Spleen (tissue), 7 donors: ENCODE measurements around the gene PTCD3.

Source experiments
- POLR2AphosphoS5 ChIP-seq, 3 donors: sonication (generic); formaldehyde crosslinking; IDR thresholded peaks; one replicate each; pipeline ENCODE4 v1.5.1; 2017; ENCODE audit warnings: antibody characterized with exemption in 3 of 3
- TF ChIP-seq, protein P1 (sequence below), 11 experiments: fragments of 200-600 bp in 7 of 11; fragments of 450-650 bp in 4 of 11; sonication (generic) in 4 of 11; IDR thresholded peaks in 8 of 11; conservative IDR thresholded peaks in 3 of 11; 1 replicate in 7 of 11; 2 replicates in 4 of 11; pipeline versions ENCODE4 v1.4.0 to v1.8.0; 2016 to 2021; ENCODE audit warnings: antibody characterized with exemption in 11 of 11, inconsistent platforms in 4 of 11, mild to moderate bottlenecking in 1 of 11
- donor health status: DM: no; HTN: no; CAD: no; lungs with moderate emphysema.
- donor health status: DM: no; HTN: no; CAD: no.
- donor health status: DM: no; HTN: no; CAD: no.

DNA sequence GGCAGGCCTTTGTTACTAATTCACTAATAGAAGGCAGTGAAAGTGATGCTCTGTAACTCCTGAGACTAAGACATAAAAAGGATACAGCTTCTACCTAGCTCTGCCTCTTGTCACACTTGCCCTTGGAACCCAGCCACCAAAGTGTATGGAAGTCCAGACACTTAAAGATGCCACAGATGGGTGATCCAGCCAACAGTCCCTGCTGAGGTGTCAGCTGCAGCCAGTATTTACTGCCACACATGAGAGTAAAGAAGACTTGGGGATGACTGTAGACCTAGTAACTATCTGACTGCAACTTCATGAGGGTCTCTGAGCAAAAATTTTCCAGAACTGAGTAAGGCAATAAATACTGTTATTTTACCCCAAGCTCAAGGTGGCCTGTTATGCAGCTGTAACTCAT, 80.4 kb downstream of the PTCD3 start:
- TF ChIP-seq POLR2AphosphoS5 (IDR thresholded peaks at IDR 0.05): no peak
- TF ChIP-seq, protein P1, sequence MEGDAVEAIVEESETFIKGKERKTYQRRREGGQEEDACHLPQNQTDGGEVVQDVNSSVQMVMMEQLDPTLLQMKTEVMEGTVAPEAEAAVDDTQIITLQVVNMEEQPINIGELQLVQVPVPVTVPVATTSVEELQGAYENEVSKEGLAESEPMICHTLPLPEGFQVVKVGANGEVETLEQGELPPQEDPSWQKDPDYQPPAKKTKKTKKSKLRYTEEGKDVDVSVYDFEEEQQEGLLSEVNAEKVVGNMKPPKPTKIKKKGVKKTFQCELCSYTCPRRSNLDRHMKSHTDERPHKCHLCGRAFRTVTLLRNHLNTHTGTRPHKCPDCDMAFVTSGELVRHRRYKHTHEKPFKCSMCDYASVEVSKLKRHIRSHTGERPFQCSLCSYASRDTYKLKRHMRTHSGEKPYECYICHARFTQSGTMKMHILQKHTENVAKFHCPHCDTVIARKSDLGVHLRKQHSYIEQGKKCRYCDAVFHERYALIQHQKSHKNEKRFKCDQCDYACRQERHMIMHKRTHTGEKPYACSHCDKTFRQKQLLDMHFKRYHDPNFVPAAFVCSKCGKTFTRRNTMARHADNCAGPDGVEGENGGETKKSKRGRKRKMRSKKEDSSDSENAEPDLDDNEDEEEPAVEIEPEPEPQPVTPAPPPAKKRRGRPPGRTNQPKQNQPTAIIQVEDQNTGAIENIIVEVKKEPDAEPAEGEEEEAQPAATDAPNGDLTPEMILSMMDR (IDR thresholded peaks at IDR 0.05 in 8 of 11, conservative IDR thresholded peaks at IDR 0.05 in 3 of 11): no peak
